ENCODE results near the gene PLEKHG3.

DNA sequence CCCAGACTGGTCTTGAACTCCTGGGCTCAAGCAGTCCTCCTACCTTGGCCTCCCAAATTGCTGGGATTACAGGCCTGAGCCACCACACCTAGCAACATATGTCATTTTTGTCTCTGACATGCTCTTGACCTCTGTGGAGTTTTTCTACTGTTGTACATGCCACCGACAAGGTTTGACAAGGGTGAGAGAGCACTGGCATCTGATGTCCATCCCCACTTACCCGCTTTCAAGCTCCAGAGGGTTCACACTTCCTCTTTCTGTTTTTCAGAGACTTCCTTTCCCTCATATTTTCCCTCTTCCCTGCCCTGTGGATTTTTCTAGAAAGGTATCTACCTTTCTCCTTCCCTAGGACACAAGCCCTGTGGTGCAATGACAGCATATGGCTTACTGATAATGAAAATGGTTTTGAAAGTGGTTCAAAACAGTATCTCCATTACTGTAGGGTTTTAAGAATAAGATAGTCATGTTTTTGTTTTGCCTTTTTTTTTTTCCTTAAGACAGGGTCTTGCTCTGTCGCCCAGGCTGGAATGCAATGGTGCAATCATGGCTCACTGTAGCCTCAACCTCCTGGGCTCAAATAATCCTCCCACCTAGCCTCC is 27.7 kb upstream of the PLEKHG3 start:
- TF ChIP-seq POLR2A (IDR thresholded peaks at IDR 0.05) = no peak
- TF ChIP-seq, protein P1, sequence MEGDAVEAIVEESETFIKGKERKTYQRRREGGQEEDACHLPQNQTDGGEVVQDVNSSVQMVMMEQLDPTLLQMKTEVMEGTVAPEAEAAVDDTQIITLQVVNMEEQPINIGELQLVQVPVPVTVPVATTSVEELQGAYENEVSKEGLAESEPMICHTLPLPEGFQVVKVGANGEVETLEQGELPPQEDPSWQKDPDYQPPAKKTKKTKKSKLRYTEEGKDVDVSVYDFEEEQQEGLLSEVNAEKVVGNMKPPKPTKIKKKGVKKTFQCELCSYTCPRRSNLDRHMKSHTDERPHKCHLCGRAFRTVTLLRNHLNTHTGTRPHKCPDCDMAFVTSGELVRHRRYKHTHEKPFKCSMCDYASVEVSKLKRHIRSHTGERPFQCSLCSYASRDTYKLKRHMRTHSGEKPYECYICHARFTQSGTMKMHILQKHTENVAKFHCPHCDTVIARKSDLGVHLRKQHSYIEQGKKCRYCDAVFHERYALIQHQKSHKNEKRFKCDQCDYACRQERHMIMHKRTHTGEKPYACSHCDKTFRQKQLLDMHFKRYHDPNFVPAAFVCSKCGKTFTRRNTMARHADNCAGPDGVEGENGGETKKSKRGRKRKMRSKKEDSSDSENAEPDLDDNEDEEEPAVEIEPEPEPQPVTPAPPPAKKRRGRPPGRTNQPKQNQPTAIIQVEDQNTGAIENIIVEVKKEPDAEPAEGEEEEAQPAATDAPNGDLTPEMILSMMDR (IDR thresholded peaks at IDR 0.05) = no peak
